ACC112 (cell line): ENCODE measurements around the gene RBMS1.
"Not testable (repeated sequence)": the region's sequence is repeated elsewhere in the genome, so short reads cannot be mapped to it uniquely, and the experiment has no call there.

Experiments
- H2AFZ ChIP-seq: fragments of 200-600 bp; sonication (generic); one replicate; pipeline ENCODE4 v1.6.0; 2017; ENCODE audit warnings: antibody characterized with exemption, low read length; ENCODE audit not compliant: unreplicated experiment
- H3K27ac ChIP-seq: fragments of 200-600 bp; sonication (generic); 2 replicates; pipeline ENCODE4 v1.5.1; 2014; ENCODE audit warnings: low read depth, mild to moderate bottlenecking, antibody characterized with exemption, low read length, moderate library complexity
- H3K27me3 ChIP-seq: fragments of 200-600 bp; sonication (generic); 2 replicates; pipeline ENCODE4 v1.6.1; 2014; ENCODE audit warnings: mild to moderate bottlenecking, antibody characterized with exemption, low read length, moderate library complexity, mixed read lengths; ENCODE audit not compliant: insufficient read depth
- H3K36me3 ChIP-seq: fragments of 200-600 bp; sonication (generic); 2 replicates; pipeline ENCODE4 v1.6.1; 2016; ENCODE audit warnings: mild to moderate bottlenecking, antibody characterized with exemption, low read length, moderate library complexity, mixed read lengths; ENCODE audit not compliant: insufficient read depth
- H3K4me1 ChIP-seq: fragments of 200-600 bp; sonication (generic); one replicate; pipeline ENCODE4 v1.6.1; 2016; ENCODE audit warnings: low read length, mixed read lengths; ENCODE audit not compliant: insufficient read depth, unreplicated experiment, control insufficient read depth
- H3K4me3 ChIP-seq: fragments of 200-600 bp; sonication (generic); 2 replicates; pipeline ENCODE4 v1.5.1; 2014; ENCODE audit warnings: mild to moderate bottlenecking, low read depth, low read length
- H3K79me2 ChIP-seq: fragments of 200-600 bp; sonication (generic); one replicate; pipeline ENCODE4 v1.6.0; 2016; ENCODE audit warnings: low read length; ENCODE audit not compliant: control insufficient read depth, unreplicated experiment, insufficient read depth

RBMS1 gene

DNA sequence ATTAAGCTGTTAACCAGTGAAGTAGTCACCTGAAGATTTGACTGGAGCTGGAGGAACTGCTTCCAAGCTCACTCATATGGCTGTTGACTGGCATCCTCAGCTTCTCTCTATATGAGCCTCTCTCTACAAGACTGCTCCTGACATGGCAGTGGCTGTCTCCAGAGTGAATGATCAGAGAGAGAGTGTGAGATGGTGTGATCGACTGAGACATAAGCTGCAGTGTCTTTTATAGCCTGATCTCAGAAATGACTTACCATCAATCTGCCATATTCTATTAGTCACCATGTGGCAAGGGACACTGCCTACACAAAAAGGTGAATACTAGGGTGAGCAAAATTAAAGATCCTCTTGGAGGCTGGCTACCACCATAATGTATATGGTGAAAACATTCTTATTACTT is 7.8 kb upstream of the RBMS1 start:
- Histone ChIP-seq H3K79me2 (no peaks in the 10 kb centered on the region), H2AFZ (no peak overlapping the region), H3K4me3 (no peak overlapping the region), H3K4me1 (no peaks in the 10 kb centered on the region), H3K36me3 (no peaks in the 10 kb centered on the region), H3K27ac (no peak overlapping the region), H3K27me3 (no peaks in the 10 kb centered on the region)

DNA sequence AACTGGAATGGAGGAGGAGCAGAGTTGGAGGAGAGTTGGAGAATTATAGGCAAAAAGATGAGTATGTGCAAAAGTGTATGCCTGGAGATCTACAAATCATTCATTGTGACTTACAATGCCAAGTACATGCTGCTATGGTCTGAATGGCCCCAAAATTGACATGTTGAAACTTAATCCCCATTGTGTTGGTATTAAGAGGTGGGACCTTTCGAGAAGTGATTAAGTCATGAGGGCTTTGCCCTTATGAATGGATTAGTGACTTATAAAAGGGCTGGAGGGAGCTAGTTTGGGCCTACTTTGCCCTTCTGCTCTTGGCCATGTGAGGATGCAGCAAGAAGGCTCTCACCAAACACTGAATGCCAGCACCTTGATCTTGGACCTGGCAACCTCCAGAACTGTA is 6.3 kb upstream of the RBMS1 start:
- Histone ChIP-seq H3K4me1 (no peaks in the 10 kb centered on the region), H3K27ac (no peak overlapping the region), H3K4me3 (no peak overlapping the region), H3K36me3 (no peaks in the 10 kb centered on the region), H2AFZ (no peak overlapping the region), H3K79me2 (no peaks in the 10 kb centered on the region), H3K27me3 (no peaks in the 10 kb centered on the region)

DNA sequence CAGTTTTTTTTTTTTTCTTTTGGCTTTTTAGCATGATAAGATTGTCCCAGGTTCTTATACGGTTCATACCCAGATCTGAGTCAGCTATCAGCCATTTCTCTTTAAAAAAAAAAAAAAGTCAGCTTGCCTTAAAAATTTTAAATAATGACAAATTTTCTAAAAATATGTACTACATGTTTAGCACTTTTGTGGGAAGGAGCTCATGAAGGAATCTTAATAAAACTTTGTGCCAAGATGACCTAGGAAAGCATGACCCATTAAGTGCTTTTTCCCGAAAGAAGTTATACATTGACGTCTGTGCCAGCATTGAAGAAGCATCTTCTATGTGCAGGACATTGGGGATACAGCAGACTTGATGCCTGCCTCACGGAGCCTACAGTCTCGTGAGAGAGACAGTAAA is 4.5 kb upstream of the RBMS1 start:
- Histone ChIP-seq H2AFZ (no peak overlapping the region), H3K27ac (no peak overlapping the region), H3K27me3 (no peaks in the 10 kb centered on the region), H3K36me3 (no peaks in the 10 kb centered on the region), H3K4me3 (no peak overlapping the region), H3K4me1 (peaks cover 5% of the 10 kb centered on the region), H3K79me2 (peaks cover 8% of the 10 kb centered on the region)

DNA sequence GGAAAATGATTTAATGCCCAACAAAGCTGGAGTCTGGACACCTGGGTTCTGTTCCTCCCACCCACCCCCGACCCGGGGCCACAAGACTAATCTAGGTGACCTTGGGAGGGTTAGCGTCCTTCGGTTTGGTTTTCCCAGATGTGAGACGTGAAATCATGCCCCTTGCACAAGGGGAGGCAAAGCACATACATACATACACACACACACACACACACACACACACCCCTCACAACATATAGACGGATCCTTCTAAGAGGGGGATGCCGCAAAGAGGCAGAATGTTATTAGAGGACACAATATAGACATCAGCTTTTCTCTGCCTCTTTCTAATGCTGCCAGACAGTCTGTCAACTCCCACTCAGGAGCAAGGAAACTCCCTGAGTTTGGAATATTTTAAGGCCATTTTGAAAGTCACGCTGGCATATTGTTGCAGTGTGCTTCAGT is 616 bp upstream of the RBMS1 start:
- peak overlapping the region; percentile 86 for H3K27ac ChIP-seq
- peaks cover 26% of the 10 kb centered on the region for H3K4me1 ChIP-seq
- H3K36me3 ChIP-seq = no peaks in the 10 kb centered on the region
- H2AFZ ChIP-seq = peak overlapping the region; percentile 53
- H3K27me3 ChIP-seq = no peaks in the 10 kb centered on the region
- peaks cover 43% of the 10 kb centered on the region for H3K79me2 ChIP-seq
- peak overlapping the region; percentile 81 for H3K4me3 ChIP-seq

DNA sequence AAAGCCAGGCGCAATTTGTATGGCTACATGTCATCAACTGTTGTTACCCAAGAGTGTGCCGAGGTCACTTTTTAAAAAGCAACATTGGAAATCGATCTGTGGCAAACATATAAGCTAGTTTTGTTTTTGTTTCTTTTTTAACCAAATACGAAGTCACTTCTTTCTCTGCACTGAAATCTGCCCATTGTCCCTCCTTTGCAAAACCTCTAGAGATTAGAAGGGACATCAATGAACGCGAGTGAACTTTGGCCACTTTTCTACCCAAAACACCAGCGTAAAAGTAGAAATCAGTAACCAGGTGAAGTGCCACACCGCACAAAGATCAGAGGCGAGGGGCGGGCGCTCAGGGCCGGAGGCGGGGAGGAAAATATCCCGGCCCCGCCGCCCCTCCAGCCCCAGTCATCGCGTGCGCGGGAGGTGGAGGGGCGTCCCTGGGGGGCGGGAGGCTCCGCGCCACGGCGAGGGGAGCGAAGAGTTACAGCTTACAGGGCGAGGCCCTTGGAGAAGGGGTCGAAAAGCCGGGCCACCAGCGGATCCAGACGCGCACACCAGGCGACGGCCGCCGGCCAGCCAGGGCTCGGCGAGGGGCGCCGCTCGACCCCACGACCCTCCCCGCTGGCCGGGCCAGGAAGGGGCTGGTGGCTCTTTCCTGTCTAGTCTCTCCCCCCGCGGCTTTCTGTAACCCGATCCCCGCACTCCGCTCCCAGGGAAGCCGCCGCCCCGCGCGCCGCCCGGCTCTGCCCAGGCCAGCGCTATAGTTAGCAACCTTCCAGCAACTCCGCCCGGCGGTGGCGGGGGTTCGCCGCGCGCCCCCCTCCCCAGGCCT is 993 bp downstream of the RBMS1 start:
- Histone ChIP-seq H3K27ac (peak overlapping the region; percentile 86), H3K4me3 (peak overlapping the region; percentile 81), H2AFZ (peak overlapping the region; percentile 78), H3K4me1 (peaks cover 30% of the 10 kb centered on the region), H3K27me3 (no peaks in the 10 kb centered on the region), H3K36me3 (no peaks in the 10 kb centered on the region), H3K79me2 (peaks cover 57% of the 10 kb centered on the region)

DNA sequence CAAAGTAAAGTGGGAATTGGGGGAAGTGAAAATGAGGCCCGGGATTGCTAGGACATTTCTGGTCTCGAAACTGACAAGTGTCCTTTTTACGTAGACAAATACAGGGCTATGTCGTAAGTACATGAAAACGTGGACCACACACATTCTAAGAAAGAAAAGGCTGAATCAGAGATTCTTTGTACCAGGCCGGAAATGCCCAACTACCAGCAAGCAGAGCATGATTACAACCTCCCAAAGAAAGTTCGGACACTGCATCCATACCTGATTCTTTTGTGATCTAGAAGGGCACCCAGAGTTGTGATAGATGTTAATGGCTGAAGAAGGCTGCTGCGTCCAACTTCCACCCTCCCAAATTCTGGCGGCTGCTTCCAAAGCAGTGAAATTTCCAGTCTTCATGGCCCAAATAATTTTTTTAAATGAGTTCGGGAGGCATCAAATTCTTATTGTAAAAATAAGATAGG is 1.7 kb downstream of the RBMS1 start:
- Histone ChIP-seq H3K36me3 (no peaks in the 10 kb centered on the region), H3K4me3 (peak overlapping the region; percentile 81), H3K27me3 (no peaks in the 10 kb centered on the region), H3K4me1 (peaks cover 36% of the 10 kb centered on the region), H2AFZ (peak overlapping the region; percentile 78), H3K27ac (peak overlapping the region; percentile 86), H3K79me2 (peaks cover 64% of the 10 kb centered on the region)

DNA sequence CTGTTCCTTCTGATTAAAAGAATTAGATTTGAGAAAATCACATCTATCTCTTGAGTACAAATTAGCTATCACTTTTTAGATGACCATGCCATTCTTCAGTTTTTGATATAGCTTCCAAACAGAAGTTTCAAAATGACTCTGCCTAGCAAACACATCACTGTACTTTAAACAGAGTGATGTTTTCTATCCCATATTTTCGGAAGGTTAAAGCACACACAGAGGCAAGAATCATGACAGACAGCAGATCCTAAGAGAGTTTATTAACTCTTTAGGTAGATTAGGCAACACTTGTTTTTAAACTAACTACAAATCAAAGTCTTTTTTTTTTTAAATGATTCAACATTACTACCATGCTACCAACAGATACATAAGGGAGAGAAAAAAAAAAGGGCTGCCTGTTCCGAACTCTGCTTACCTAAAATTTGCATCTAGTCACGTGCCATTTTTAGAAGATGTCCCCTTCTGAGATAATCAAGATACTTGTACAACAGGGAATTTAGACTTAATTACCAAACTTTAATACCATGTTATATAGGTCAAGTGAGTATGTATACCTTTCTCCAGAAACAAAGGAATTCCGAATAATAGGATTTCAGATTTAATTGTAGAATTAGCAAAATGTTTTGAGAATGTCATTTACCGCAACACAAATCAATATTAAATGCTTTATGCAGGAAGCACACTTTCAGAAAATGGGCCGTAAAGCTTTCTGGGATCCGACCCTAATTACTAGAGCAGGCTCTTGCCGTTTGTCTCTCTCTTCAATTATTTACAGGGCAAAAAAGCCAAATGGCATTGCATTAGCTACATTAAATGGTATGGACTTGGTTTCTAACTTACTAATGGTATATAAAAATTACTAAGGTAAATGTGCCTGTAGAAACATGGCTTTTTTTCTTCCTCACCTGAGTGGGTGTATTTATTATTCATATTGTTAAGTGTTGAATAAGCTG is 2.6 kb downstream of the RBMS1 start:
- H3K27ac ChIP-seq = peak overlapping the region; percentile 86
- H2AFZ ChIP-seq = no peak overlapping the region
- peaks cover 39% of the 10 kb centered on the region for H3K4me1 ChIP-seq
- peak overlapping the region; percentile 81 for H3K4me3 ChIP-seq
- no peaks in the 10 kb centered on the region for H3K36me3 ChIP-seq
- no peaks in the 10 kb centered on the region for H3K27me3 ChIP-seq
- peaks cover 73% of the 10 kb centered on the region for H3K79me2 ChIP-seq

DNA sequence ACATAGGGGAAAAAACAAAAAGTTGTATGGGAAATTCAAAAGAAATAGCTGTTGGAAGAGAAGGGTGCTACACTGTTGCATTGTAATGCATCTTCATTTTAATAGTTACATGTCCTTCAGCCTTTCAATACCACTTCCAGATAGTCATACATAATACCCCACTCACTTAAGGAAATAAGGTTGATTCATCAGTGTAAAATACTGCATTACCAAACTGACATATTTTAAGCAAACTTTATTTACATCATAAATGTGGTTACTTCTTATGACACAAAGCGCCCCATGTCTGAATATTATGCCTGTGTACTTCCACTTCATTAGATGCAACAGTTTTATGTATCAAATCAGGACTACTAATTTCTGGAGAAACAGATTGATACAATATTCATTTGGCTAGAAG is 4.5 kb downstream of the RBMS1 start:
- no peaks in the 10 kb centered on the region for H3K27me3 ChIP-seq
- no peak overlapping the region for H3K27ac ChIP-seq
- H3K4me1 ChIP-seq = peaks cover 34% of the 10 kb centered on the region
- peak overlapping the region; percentile 11; the same call in 1 of the 2 replicates for H3K4me3 ChIP-seq
- H3K36me3 ChIP-seq = no peaks in the 10 kb centered on the region
- peaks cover 82% of the 10 kb centered on the region for H3K79me2 ChIP-seq
- no peak overlapping the region for H2AFZ ChIP-seq

DNA sequence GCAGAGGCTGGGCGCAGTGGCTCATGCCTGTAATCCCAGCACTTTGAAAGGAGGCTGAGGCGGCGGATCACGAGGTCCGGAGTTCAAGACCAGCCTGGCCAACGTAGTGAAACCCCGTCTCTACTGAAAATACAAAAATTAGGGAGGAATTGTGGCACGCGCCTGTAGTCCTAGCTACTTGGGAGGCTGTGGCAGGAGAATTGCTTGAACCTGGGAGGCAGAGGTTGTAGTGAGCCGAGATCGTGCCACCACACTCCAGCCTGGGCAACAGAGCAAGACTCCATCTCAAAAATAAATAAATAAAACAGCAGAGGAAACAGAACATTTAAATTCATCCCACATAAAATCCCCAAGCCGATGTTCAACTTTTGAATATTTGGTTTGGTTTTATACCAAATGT is 5.3 kb downstream of the RBMS1 start:
- peaks cover 39% of the 10 kb centered on the region for H3K4me1 ChIP-seq
- not testable (repeated sequence) for H2AFZ ChIP-seq, H3K27me3 ChIP-seq, H3K36me3 ChIP-seq, H3K27ac ChIP-seq, H3K4me3 ChIP-seq
- H3K79me2 ChIP-seq = peaks cover 87% of the 10 kb centered on the region

DNA sequence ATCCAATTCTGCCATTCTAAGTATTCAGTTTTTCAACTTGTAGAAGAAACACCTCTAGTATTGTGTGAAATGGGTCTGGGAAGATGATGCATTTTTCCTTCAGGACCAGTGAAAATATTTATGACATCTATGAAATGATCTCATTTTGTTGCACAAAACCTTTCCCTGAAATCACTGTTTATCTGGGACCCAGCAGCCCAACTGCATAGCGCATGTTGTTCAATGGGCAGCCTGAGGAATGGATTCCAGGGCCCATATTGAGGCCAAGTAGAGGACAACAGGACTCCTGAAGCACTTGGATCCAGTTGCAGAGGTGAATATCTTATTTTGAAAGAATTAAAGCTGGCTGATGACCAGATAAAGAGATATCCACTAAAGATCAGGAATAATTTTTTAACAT is 7.3 kb downstream of the RBMS1 start:
- H3K4me3 ChIP-seq = no peak overlapping the region
- H3K4me1 ChIP-seq = peaks cover 50% of the 10 kb centered on the region
- no peak overlapping the region for H2AFZ ChIP-seq
- peaks cover 87% of the 10 kb centered on the region for H3K79me2 ChIP-seq
- no peaks in the 10 kb centered on the region for H3K36me3 ChIP-seq
- H3K27me3 ChIP-seq = no peaks in the 10 kb centered on the region
- H3K27ac ChIP-seq = no peak overlapping the region
